ENCODE results near the gene ELF1. TPM values are rescaled to one million over a fixed set of nuclear protein-coding genes. Genes with fewer than 3 reads are reported as not detected.
A peak's percentile ranks its signal among the peaks of the same experiment; 100 is the strongest.
"Not testable (repeated sequence)": the region's sequence is repeated elsewhere in the genome, so short reads cannot be mapped to it uniquely, and the experiment has no call there.

ELF1 gene
- total RNA-seq, 1 experiment from 2014 or later: 15.3 TPM

GRCh38 chr13:40981361-40981760, 37.8 kb downstream of the ELF1 start:
- TSS peak; percentile 14 for BruUV-seq (replicated peaks)

GRCh38 chr13:40980461-40980860, 38.7 kb downstream of the ELF1 start:
- DNase-seq: no peak
- Histone ChIP-seq H3K9ac (ENCODE audit: low read length) (no peak overlapping the region), H3K36me3 (ENCODE audit: low read depth, low read length) (no peaks in the 10 kb centered on the region), H4K20me1 (ENCODE audit: low read length) (no peaks in the 10 kb centered on the region), H3K4me3 (ENCODE audit: low read length) (no peak overlapping the region), H3K27ac (ENCODE audit: low read length) (no peak overlapping the region), H3K9me2 (replicated peaks; ENCODE audit: low read length) (no peaks in the 10 kb centered on the region), H3K9me3 (ENCODE audit: low read length) (no peaks in the 10 kb centered on the region), H3K4me2 (ENCODE audit: low read length) (no peak overlapping the region), H3K27me3 (ENCODE audit: low read length) (no peaks in the 10 kb centered on the region), H3K4me1 (ENCODE audit: insufficient read depth, low read length) (peaks cover 3% of the 10 kb centered on the region), H2AFZ (ENCODE audit: low read length) (no peak overlapping the region), H3F3A (ENCODE audit: low read length, unreplicated experiment) (no peaks in the 10 kb centered on the region), H3K79me2 (ENCODE audit: low read length) (peaks cover 22% of the 10 kb centered on the region)
- intact Hi-C loops (cut with micrococcal nuclease): no loop called here
- BruUV-seq (replicated peaks): no TSS peak
- ChIA-PET CTCF (no interaction called here), POLR2A (ENCODE audit: unreplicated experiment) (no interaction called here)
- no peak for ATAC-seq
- TF ChIP-seq EZH2 (IDR thresholded peaks at IDR 0.05; ENCODE audit: low read length, unreplicated experiment): no peak
- TF ChIP-seq EZH2phosphoT487 (IDR thresholded peaks at IDR 0.05; ENCODE audit: borderline replicate concordance, low read length): no peak
- TF ChIP-seq CTCF (conservative IDR thresholded peaks at IDR 0.05; ENCODE audit: low read depth, low read length): no peak

More at GRCh38 chr13:40981361-40981760, 37.8 kb downstream of the ELF1 start:
- intact Hi-C loops (cut with micrococcal nuclease): no loop called here
- ChIA-PET POLR2A (ENCODE audit: unreplicated experiment) (no interaction called here), CTCF (no interaction called here)
- DNase-seq (no peak), ATAC-seq (no peak)
- Histone ChIP-seq H3K4me3 (ENCODE audit: low read length) (no peak overlapping the region), H3K4me1 (ENCODE audit: insufficient read depth, low read length) (peaks cover 7% of the 10 kb centered on the region), H3K27ac (ENCODE audit: low read length) (no peak overlapping the region), H3K36me3 (ENCODE audit: low read depth, low read length) (no peaks in the 10 kb centered on the region), H3K4me2 (ENCODE audit: low read length) (no peak overlapping the region), H3K79me2 (ENCODE audit: low read length) (peaks cover 21% of the 10 kb centered on the region), H3K9me3 (ENCODE audit: low read length) (no peaks in the 10 kb centered on the region), H2AFZ (ENCODE audit: low read length) (no peak overlapping the region), H3K9me2 (replicated peaks; ENCODE audit: low read length) (no peaks in the 10 kb centered on the region), H4K20me1 (ENCODE audit: low read length) (peaks cover 5% of the 10 kb centered on the region; the same call in 1 of the 2 replicates), H3F3A (ENCODE audit: low read length, unreplicated experiment) (no peaks in the 10 kb centered on the region), H3K27me3 (ENCODE audit: low read length) (no peaks in the 10 kb centered on the region), H3K9ac (ENCODE audit: low read length) (no peak overlapping the region)
- TF ChIP-seq EZH2 (IDR thresholded peaks at IDR 0.05; ENCODE audit: low read length, unreplicated experiment): no peak
- no peak for TF ChIP-seq CTCF (conservative IDR thresholded peaks at IDR 0.05; ENCODE audit: low read depth, low read length)
- TF ChIP-seq EZH2phosphoT487 (IDR thresholded peaks at IDR 0.05; ENCODE audit: borderline replicate concordance, low read length): no peak

GRCh38 chr13:40979232-40979631, 39.9 kb downstream of the ELF1 start:
- no peak overlapping the region for H3K27ac ChIP-seq (ENCODE audit: low read length)
- H3K4me3 ChIP-seq (ENCODE audit: low read length): no peak overlapping the region
- H3K27me3 ChIP-seq (ENCODE audit: low read length): no peaks in the 10 kb centered on the region
- no peak overlapping the region for H3K4me2 ChIP-seq (ENCODE audit: low read length)
- no peak overlapping the region for H3K9ac ChIP-seq (ENCODE audit: low read length)
- 0 out of 2 replicates have a peak, but pooled peaks cover 4% of the 10 kb centered on the region for H4K20me1 ChIP-seq (ENCODE audit: low read length)
- BruUV-seq (replicated peaks): no TSS peak
- no peaks in the 10 kb centered on the region for H3K36me3 ChIP-seq (ENCODE audit: low read depth, low read length)
- intact Hi-C loops (cut with micrococcal nuclease): no loop called here
- H3K9me2 ChIP-seq (replicated peaks; ENCODE audit: low read length): no peaks in the 10 kb centered on the region
- H2AFZ ChIP-seq (ENCODE audit: low read length): no peak overlapping the region
- peaks cover 32% of the 10 kb centered on the region for H3K79me2 ChIP-seq (ENCODE audit: low read length)
- TF ChIP-seq EZH2 (IDR thresholded peaks at IDR 0.05; ENCODE audit: low read length, unreplicated experiment): no peak
- TF ChIP-seq EZH2phosphoT487 (IDR thresholded peaks at IDR 0.05; ENCODE audit: borderline replicate concordance, low read length): no peak
- TF ChIP-seq CTCF (conservative IDR thresholded peaks at IDR 0.05; ENCODE audit: low read depth, low read length): no peak
- H3K9me3 ChIP-seq (ENCODE audit: low read length): no peaks in the 10 kb centered on the region
- DNase-seq (no peak), ATAC-seq (no peak)
- H3K4me1 ChIP-seq (ENCODE audit: insufficient read depth, low read length): peaks cover 8% of the 10 kb centered on the region
- ChIA-PET POLR2A (ENCODE audit: unreplicated experiment) (no interaction called here), CTCF (no interaction called here)
- no peaks in the 10 kb centered on the region for H3F3A ChIP-seq (ENCODE audit: low read length, unreplicated experiment)

GRCh38 chr13:40978109-40978508, 41.0 kb downstream of the ELF1 start:
- POLR2A ChIA-PET (ENCODE audit: unreplicated experiment); H3K9me3 ChIP-seq (ENCODE audit: low read length); BruUV-seq (replicated peaks); H4K20me1 ChIP-seq (ENCODE audit: low read length); H3K9ac ChIP-seq (ENCODE audit: low read length); H3K27me3 ChIP-seq (ENCODE audit: low read length); H3K4me2 ChIP-seq (ENCODE audit: low read length); intact Hi-C loops (cut with micrococcal nuclease); H3K36me3 ChIP-seq (ENCODE audit: low read depth, low read length); DNase-seq; H3K9me2 ChIP-seq (replicated peaks; ENCODE audit: low read length); CTCF ChIA-PET; ATAC-seq; H2AFZ ChIP-seq (ENCODE audit: low read length); H3F3A ChIP-seq (ENCODE audit: low read length, unreplicated experiment); H3K27ac ChIP-seq (ENCODE audit: low read length); H3K4me1 ChIP-seq (ENCODE audit: insufficient read depth, low read length); H3K4me3 ChIP-seq (ENCODE audit: low read length): not testable (repeated sequence)
- H3K79me2 ChIP-seq (ENCODE audit: low read length): peaks cover 37% of the 10 kb centered on the region

All from PC-3 (cell line).